ENCODE measurements around the gene CPSF7. TPM values are rescaled to one million over a fixed set of nuclear protein-coding genes. Genes with fewer than 3 reads are reported as not detected.
A peak's percentile ranks its signal among the peaks of the same experiment; 100 is the strongest.

CPSF7 gene
- total RNA-seq, 1 donor from 2014 or later = 129 TPM

DNA sequence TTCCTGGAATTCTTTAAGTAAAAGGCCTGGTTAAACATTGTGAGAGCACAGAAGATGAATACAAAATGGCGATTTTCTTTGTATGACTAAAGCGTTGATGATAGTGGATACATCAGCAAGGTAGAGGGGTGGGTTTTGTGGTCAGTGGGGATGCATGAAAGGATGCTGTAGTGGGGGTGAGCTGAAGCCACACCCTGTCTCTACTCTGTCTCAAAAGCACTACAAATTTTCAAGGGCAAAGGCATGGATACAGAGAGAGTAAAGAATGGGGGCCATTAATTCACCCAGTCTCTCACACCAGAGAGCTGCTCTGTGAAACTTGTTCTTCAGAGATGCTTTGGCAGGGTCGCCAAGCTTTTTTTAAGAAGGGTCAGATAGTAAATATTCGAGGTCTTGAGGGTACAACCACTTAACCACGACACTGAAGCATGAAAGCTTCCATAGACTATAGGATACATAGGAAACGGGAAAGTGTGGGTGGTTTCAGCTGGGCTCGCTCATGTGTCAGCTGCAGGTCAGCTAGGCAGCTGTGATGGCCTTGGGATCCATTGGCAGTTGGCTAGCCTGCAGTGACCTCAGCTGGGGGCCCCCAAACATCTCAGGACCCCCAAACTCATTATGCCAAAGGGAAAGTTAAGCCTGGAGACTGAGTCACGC, 59.3 kb downstream of the CPSF7 start:
- no peak for TF ChIP-seq CTCF (conservative IDR thresholded peaks at IDR 0.05)
- no peak for DNase-seq (ENCODE audit: extremely low spot score, unreplicated experiment)
- H3K27ac Mint-ChIP-seq = peak overlapping the region; percentile 71
- no peaks in the 10 kb centered on the region for H3K27me3 Mint-ChIP-seq
- H3K36me3 Mint-ChIP-seq = peaks cover 38% of the 10 kb centered on the region
- no peaks in the 10 kb centered on the region for H3K9me3 Mint-ChIP-seq
- H3K4me1 Mint-ChIP-seq (ENCODE audit: unreplicated experiment) = no peaks in the 10 kb centered on the region
- peak overlapping the region; percentile 44 for H3K4me3 Mint-ChIP-seq

GRCh38 chr11:61369372-61370348, 60.1 kb downstream of the CPSF7 start:
- Mint-ChIP-seq H3K36me3 (peaks cover 34% of the 10 kb centered on the region), H3K4me1 (ENCODE audit: unreplicated experiment) (no peaks in the 10 kb centered on the region), H3K9me3 (no peaks in the 10 kb centered on the region), H3K27me3 (no peaks in the 10 kb centered on the region), H3K27ac (peak overlapping the region; percentile 71), H3K4me3 (no peak overlapping the region)
- no peak for DNase-seq (ENCODE audit: extremely low spot score, unreplicated experiment)
- no peak for TF ChIP-seq CTCF (conservative IDR thresholded peaks at IDR 0.05)

DNA sequence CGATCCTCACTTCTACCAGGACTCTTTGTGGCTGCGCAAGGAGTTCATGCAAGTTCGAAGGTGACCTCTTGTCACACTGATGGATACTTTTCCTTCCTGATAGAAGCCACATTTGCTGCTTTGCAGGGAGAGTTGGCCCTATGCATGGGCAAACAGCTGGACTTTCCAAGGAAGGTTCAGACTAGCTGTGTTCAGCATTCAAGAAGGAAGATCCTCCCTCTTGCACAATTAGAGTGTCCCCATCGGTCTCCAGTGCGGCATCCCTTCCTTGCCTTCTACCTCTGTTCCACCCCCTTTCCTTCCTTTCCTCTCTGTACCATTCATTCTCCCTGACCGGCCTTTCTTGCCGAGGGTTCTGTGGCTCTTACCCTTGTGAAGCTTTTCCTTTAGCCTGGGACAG, 61.1 kb downstream of the CPSF7 start:
- Mint-ChIP-seq H3K4me1 (ENCODE audit: unreplicated experiment) (peaks cover 3% of the 10 kb centered on the region), H3K36me3 (peaks cover 34% of the 10 kb centered on the region), H3K9me3 (no peaks in the 10 kb centered on the region), H3K4me3 (no peak overlapping the region), H3K27ac (no peak overlapping the region), H3K27me3 (no peaks in the 10 kb centered on the region)
- DNase-seq (ENCODE audit: extremely low spot score, unreplicated experiment) = no peak
- no peak for TF ChIP-seq CTCF (conservative IDR thresholded peaks at IDR 0.05)

DNA sequence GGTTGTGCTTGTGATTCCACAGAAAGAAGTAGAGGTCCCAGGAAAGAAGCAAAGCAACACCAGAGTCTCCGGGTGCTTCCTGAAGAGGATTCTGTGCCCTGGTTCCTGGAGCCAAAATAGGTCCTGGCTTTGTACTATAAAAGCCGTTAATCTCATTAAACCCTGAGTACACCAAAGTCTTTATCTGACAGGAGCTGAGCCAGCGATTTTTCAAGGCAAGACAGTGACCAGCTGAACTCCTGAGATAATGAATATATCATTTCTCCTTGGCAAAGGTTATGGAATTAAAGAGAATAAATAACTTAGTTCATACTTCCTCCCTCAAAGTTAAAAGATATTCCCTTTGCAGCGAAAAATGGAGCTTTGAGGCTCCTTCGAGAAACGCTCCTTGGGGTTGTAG, 62.4 kb downstream of the CPSF7 start:
- Mint-ChIP-seq H3K36me3 (peaks cover 33% of the 10 kb centered on the region), H3K27ac (no peak overlapping the region), H3K9me3 (no peaks in the 10 kb centered on the region), H3K4me3 (no peak overlapping the region), H3K4me1 (ENCODE audit: unreplicated experiment) (peaks cover 13% of the 10 kb centered on the region), H3K27me3 (no peaks in the 10 kb centered on the region)
- no peak for TF ChIP-seq CTCF (conservative IDR thresholded peaks at IDR 0.05)
- DNase-seq (ENCODE audit: extremely low spot score, unreplicated experiment) = no peak

DNA sequence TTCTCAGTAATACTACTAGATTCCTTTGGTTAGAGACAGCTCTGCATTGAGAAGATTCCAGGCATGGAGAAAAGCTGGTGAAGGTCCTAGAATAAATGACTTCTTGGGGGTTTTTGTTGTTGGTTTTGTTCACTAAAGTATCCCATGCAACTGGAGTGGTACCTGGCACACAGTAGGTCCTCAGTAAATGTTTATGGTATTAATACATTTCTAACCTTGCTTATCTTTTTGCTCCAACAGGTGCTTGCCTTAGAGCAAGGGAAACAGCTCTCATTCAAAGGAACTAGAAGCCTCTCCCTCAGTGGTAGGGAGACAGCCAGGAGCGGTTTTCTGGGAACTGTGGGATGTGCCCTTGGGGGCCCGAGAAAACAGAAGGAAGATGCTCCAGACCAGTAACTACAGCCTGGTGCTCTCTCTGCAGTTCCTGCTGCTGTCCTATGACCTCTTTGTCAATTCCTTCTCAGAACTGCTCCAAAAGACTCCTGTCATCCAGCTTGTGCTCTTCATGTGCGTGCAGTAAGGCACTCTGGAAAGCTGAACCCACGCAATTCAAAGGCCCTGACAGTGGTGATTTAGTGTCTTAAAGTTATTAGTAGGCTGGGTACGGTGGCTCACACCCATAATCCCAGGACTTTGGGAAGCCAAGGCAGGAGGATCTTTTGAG, 65.6 kb downstream of the CPSF7 start:
- Mint-ChIP-seq H3K27ac (peak overlapping the region; percentile 59), H3K36me3 (peaks cover 14% of the 10 kb centered on the region), H3K27me3 (no peaks in the 10 kb centered on the region), H3K9me3 (no peaks in the 10 kb centered on the region), H3K4me1 (ENCODE audit: unreplicated experiment) (peaks cover 28% of the 10 kb centered on the region), H3K4me3 (peak overlapping the region; percentile 100)
- TF ChIP-seq CTCF (conservative IDR thresholded peaks at IDR 0.05) = no peak
- DNase-seq (ENCODE audit: extremely low spot score, unreplicated experiment) = no peak

Measured in type B pancreatic cell (in vitro differentiated cells).